OCI-LY1 (cell line): Measurements from ENCODE around the gene LRMDA.

Experiments used
- EZH2 ChIP-seq: fragments of 200-600 bp; sonication (generic), shearing (Covaris generic); IDR thresholded peaks from 2 replicates; pipeline ENCODE4 v1.8.0; 2017; ENCODE audit warnings: borderline replicate concordance, mixed run types, mild to moderate bottlenecking, antibody characterized with exemption, low read length, moderate library complexity, mixed read lengths
- TF ChIP-seq, protein P1 (sequence below): fragments of 200-600 bp; sonication (generic), shearing (Covaris generic); IDR thresholded peaks from 2 replicates; pipeline ENCODE4 v1.5.1; 2017; ENCODE audit warnings: mild to moderate bottlenecking, antibody characterized with exemption, low read length, moderate library complexity, mixed read lengths

DNA sequence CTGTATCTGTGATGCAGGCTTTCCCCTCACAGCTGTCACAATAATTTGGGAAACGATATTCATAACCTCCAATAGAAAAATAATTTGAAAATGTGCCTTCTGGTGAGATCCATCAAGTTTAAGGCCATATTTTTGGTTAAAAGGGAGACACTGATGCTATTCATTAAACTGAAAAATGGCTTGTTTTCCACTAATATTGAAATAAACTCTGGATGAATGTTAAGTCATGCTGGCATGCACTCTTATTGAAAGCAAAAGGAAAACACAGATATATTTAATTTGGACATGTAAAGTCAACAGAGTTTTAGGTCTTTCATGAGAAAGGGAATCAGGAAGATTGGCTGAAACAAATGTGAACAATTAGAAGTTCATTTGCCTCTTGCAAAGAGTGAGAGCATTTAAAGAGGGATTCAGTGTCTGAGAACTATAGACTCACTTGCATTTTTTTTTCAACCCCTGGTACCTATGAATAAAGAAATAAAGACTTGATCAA is 879.2 kb downstream of the LRMDA start:
- TF ChIP-seq, protein P1, sequence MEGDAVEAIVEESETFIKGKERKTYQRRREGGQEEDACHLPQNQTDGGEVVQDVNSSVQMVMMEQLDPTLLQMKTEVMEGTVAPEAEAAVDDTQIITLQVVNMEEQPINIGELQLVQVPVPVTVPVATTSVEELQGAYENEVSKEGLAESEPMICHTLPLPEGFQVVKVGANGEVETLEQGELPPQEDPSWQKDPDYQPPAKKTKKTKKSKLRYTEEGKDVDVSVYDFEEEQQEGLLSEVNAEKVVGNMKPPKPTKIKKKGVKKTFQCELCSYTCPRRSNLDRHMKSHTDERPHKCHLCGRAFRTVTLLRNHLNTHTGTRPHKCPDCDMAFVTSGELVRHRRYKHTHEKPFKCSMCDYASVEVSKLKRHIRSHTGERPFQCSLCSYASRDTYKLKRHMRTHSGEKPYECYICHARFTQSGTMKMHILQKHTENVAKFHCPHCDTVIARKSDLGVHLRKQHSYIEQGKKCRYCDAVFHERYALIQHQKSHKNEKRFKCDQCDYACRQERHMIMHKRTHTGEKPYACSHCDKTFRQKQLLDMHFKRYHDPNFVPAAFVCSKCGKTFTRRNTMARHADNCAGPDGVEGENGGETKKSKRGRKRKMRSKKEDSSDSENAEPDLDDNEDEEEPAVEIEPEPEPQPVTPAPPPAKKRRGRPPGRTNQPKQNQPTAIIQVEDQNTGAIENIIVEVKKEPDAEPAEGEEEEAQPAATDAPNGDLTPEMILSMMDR, result no peak
- TF ChIP-seq EZH2, result no peak
